GM12878 (cell line): Measurements from ENCODE around the gene EPN1.

ENCODE experiments used
- ESRRA ChIP-seq: IDR thresholded peaks from 2 replicates; pipeline ENCODE4 v1.6.1; 2012; ENCODE audit warnings: mild to moderate bottlenecking, low read length, improper control_type of control experiment
- EZH2 ChIP-seq: IDR thresholded peaks from 2 replicates; pipeline ENCODE4 v1.6.1; 2012; ENCODE audit warnings: low read depth, mild to moderate bottlenecking, control low read depth, inconsistent platforms, low read length, borderline replicate concordance; ENCODE audit not compliant: control insufficient read depth
- FOS ChIP-seq: IDR thresholded peaks from 3 replicates; pipeline ENCODE4 v1.6.1; 2011; ENCODE audit warnings: borderline replicate concordance; ENCODE audit not compliant: insufficient read length; ENCODE audit errors: extremely low read depth
- KDM1A ChIP-seq: fragments of 200-600 bp; sonication (generic); IDR thresholded peaks from 2 replicates; pipeline ENCODE4 v1.6.1; 2016; ENCODE audit warnings: borderline replicate concordance
- PAX5 ChIP-seq: IDR thresholded peaks from 2 replicates; pipeline ENCODE4 v1.6.1; 2011; ENCODE audit warnings: low read depth, low read length, borderline replicate concordance
- POLR2AphosphoS5 ChIP-seq: IDR thresholded peaks from 2 replicates; pipeline ENCODE4 v1.6.1; 2011; ENCODE audit warnings: mild to moderate bottlenecking, low read length, inconsistent platforms
- RBBP5 ChIP-seq: fragments of 200-600 bp; sonication (generic); conservative IDR thresholded peaks from 2 replicates; pipeline ENCODE4 v1.6.1; 2016
- SIN3A ChIP-seq: IDR thresholded peaks from 2 replicates; pipeline ENCODE4 v1.6.1; 2012; ENCODE audit warnings: low read depth, low read length, improper control_type of control experiment
- USF1 ChIP-seq: IDR thresholded peaks from 2 replicates; pipeline ENCODE4 v1.6.1; 2011; ENCODE audit warnings: borderline replicate concordance, low read depth, mild to moderate bottlenecking, moderate library complexity, mixed read lengths, low read length; ENCODE audit not compliant: insufficient read depth; ENCODE audit errors: extremely low read length
- TF ChIP-seq, protein P1 (sequence below), 3 experiments: IDR thresholded peaks in 2 of 3; conservative IDR thresholded peaks in 1 of 3; 2 replicates each; pipeline ENCODE4 v1.5.1; 2011; ENCODE audit warnings: low read depth in 3 of 3, low read length in 3 of 3, mild to moderate bottlenecking in 3 of 3, control low read depth in 2 of 3, moderate library complexity in 2 of 3, inconsistent platforms in 1 of 3, mixed read lengths in 1 of 3; ENCODE audit not compliant: control insufficient read depth in 2 of 3, insufficient read depth in 1 of 3; ENCODE audit errors: extremely low read depth in 1 of 3

GRCh38 chr19:55646889-55647731 is 27.9 kb upstream of the EPN1 start:
- TF ChIP-seq, protein P1, sequence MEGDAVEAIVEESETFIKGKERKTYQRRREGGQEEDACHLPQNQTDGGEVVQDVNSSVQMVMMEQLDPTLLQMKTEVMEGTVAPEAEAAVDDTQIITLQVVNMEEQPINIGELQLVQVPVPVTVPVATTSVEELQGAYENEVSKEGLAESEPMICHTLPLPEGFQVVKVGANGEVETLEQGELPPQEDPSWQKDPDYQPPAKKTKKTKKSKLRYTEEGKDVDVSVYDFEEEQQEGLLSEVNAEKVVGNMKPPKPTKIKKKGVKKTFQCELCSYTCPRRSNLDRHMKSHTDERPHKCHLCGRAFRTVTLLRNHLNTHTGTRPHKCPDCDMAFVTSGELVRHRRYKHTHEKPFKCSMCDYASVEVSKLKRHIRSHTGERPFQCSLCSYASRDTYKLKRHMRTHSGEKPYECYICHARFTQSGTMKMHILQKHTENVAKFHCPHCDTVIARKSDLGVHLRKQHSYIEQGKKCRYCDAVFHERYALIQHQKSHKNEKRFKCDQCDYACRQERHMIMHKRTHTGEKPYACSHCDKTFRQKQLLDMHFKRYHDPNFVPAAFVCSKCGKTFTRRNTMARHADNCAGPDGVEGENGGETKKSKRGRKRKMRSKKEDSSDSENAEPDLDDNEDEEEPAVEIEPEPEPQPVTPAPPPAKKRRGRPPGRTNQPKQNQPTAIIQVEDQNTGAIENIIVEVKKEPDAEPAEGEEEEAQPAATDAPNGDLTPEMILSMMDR (IDR thresholded peaks at IDR 0.05 in 2 of 3, conservative IDR thresholded peaks at IDR 0.05 in 1 of 3; ENCODE audit: control insufficient read depth in 2 of 3, extremely low read depth in 1 of 3, insufficient read depth in 1 of 3, low read depth in 3 of 3, low read length in 3 of 3) = no peak
- TF ChIP-seq RBBP5 (no peak), USF1 (no peak), KDM1A (no peak), SIN3A (no peak), POLR2AphosphoS5 (no peak), FOS (no peak), ESRRA (no peak), EZH2 (no peak), PAX5 (no peak)
